Measurements from ENCODE around the gene PUDP.

Gene PUDP

GRCh38 chrX:7074148-7074907, 73.6 kb downstream of the PUDP start:
- DNase-seq (ENCODE audit: low read depth in 3 of 3) = no peak

- DNase-seq (ENCODE audit: low read depth in 3 of 3) = no peak
Observed at GRCh38 chrX:7073336-7073735, 74.6 kb downstream of the PUDP start.

- no peak for DNase-seq (ENCODE audit: low read depth in 3 of 3)
Observed at GRCh38 chrX:7072856-7073255, 75.1 kb downstream of the PUDP start.

- no peak for DNase-seq (ENCODE audit: low read depth in 3 of 3)
Observed at GRCh38 chrX:7071390-7071789, 76.6 kb downstream of the PUDP start.

- no peak for DNase-seq (ENCODE audit: low read depth in 3 of 3)
Observed at GRCh38 chrX:7069556-7069955, 78.4 kb downstream of the PUDP start.

- DNase-seq (ENCODE audit: low read depth in 3 of 3) = no peak
Observed at GRCh38 chrX:7068939-7069367, 79.0 kb downstream of the PUDP start.

GRCh38 chrX:7067256-7067655, 80.7 kb downstream of the PUDP start:
- DNase-seq (ENCODE audit: low read depth in 3 of 3) = no peak

GRCh38 chrX:7065473-7065872, 82.5 kb downstream of the PUDP start:
- DNase-seq (ENCODE audit: low read depth in 3 of 3) = no peak

- no peak for DNase-seq (ENCODE audit: low read depth in 3 of 3)
Observed at GRCh38 chrX:7062903-7063302, 85.0 kb downstream of the PUDP start.

GRCh38 chrX:7062276-7062675, 85.7 kb downstream of the PUDP start:
- DNase-seq (ENCODE audit: low read depth in 3 of 3) = no peak

- DNase-seq (ENCODE audit: low read depth in 3 of 3) = no peak
Observed at GRCh38 chrX:7061429-7061828, 86.5 kb downstream of the PUDP start.

GRCh38 chrX:7060444-7060843, 87.5 kb downstream of the PUDP start:
- DNase-seq (ENCODE audit: low read depth in 3 of 3) = no peak

- no peak for DNase-seq (ENCODE audit: low read depth in 3 of 3)
Observed at GRCh38 chrX:7059859-7060258, 88.1 kb downstream of the PUDP start.

- DNase-seq (ENCODE audit: low read depth in 3 of 3) = peak in 1 of 3 donors; percentile 9
Observed at GRCh38 chrX:7059214-7059838, 88.6 kb downstream of the PUDP start.

GRCh38 chrX:7055386-7056137, 92.4 kb downstream of the PUDP start:
- DNase-seq (ENCODE audit: low read depth in 3 of 3) = no peak

- no peak for DNase-seq (ENCODE audit: low read depth in 3 of 3)
Observed at GRCh38 chrX:7054219-7055216, 93.4 kb downstream of the PUDP start.

- no peak for DNase-seq (ENCODE audit: low read depth in 3 of 3)
Observed at GRCh38 chrX:7052541-7052940, 95.4 kb downstream of the PUDP start.

- no peak for DNase-seq (ENCODE audit: low read depth in 3 of 3)
Observed at GRCh38 chrX:7050271-7050670, 97.7 kb downstream of the PUDP start.

- DNase-seq (ENCODE audit: low read depth in 3 of 3) = no peak
Observed at GRCh38 chrX:7047951-7048350, 100.0 kb downstream of the PUDP start.

- DNase-seq (ENCODE audit: low read depth in 3 of 3) = no peak
Observed at GRCh38 chrX:7045238-7045955, 102.6 kb downstream of the PUDP start.
